SK-N-SH (cell line): ENCODE results near the gene ASCL2. TPM values are rescaled to one million over a fixed set of nuclear protein-coding genes. Genes with fewer than 3 reads are reported as not detected.

Experiments
- CTCF ChIA-PET: fragments of 300-600, 350-600 bp; formaldehyde crosslinking; extraction: SDS; loops from one replicate; lab custom pipeline; 2021; lab: Yijun Ruan, JAX
- POLR2A ChIA-PET: fragments of 350-600 bp; sonication (Branson Sonifier 250); formaldehyde crosslinking; extraction: SDS; loops from one replicate; lab custom pipeline; 2020; ENCODE audit warnings: antibody characterized with exemption, inconsistent platforms; lab: Yijun Ruan, JAX
- DNase-seq: peaks from one replicate; pipeline ENCODE4 v3.0.0; 2012
- H2AFZ ChIP-seq: fragments of 200-600 bp; sonication (generic); 2 replicates; pipeline ENCODE4 v1.8.1; 2016; ENCODE audit warnings: antibody characterized with exemption, mild to moderate bottlenecking, low read depth
- H3F3A ChIP-seq: fragments of 200-600 bp; sonication (generic); replicated peaks from 2 replicates; pipeline ENCODE3; 2016; ENCODE audit warnings: antibody characterized with exemption, mild to moderate bottlenecking; ENCODE audit not compliant: insufficient read depth
- H3K27ac ChIP-seq, 2 experiments: fragments of 200-500 bp in 1 of 2; fragments of 200-600 bp in 1 of 2; sonication (Bioruptor generic) in 1 of 2; sonication (generic), shearing (Covaris generic) in 1 of 2; 2 replicates each; pipeline versions ENCODE4 v1.5.1 to v1.6.1; 2014 to 2016; ENCODE audit warnings: low read depth in 2 of 2, inconsistent platforms in 1 of 2, low read length in 1 of 2, mild to moderate bottlenecking in 1 of 2, mixed read lengths in 1 of 2
- H3K27me3 ChIP-seq: fragments of 200-600 bp; sonication (generic), shearing (Covaris generic); 2 replicates; pipeline ENCODE4 v1.6.1; 2016; ENCODE audit warnings: mixed run types; ENCODE audit not compliant: insufficient read depth
- H3K36me3 ChIP-seq, 2 experiments: fragments of 200-500 bp in 1 of 2; fragments of 200-600 bp in 1 of 2; sonication (Bioruptor generic) in 1 of 2; sonication (generic) in 1 of 2; replicated peaks in 1 of 2; 2 replicates each; pipeline versions ENCODE3 to v1.5.1; 2014 to 2016; ENCODE audit warnings: low read length in 1 of 2, mild to moderate bottlenecking in 1 of 2; ENCODE audit not compliant: insufficient read depth in 2 of 2, control insufficient read depth in 1 of 2
- H3K4me1 ChIP-seq, 2 experiments: fragments of 200-500 bp in 1 of 2; fragments of 200-600 bp in 1 of 2; sonication (Bioruptor generic) in 1 of 2; sonication (generic), shearing (Covaris generic) in 1 of 2; 2 replicates each; pipeline versions ENCODE4 v1.5.1 to v1.6.1; 2014 to 2016; ENCODE audit warnings: low read depth in 1 of 2, low read length in 1 of 2, mixed run types in 1 of 2; ENCODE audit not compliant: insufficient read depth in 2 of 2, control insufficient read depth in 1 of 2
- H3K4me2 ChIP-seq: fragments of 200-600 bp; sonication (generic), shearing (Covaris generic); 2 replicates; pipeline ENCODE4 v1.6.1; 2017; ENCODE audit warnings: mixed run types
- H3K4me3 ChIP-seq, 2 experiments: fragments of 200-500 bp in 1 of 2; fragments of 200-600 bp in 1 of 2; sonication (Bioruptor generic) in 1 of 2; sonication (generic), shearing (Covaris generic) in 1 of 2; 2 replicates each; pipeline versions ENCODE4 v1.5.1 to v1.8.1; 2014 to 2016; ENCODE audit warnings: low read depth in 2 of 2, inconsistent platforms in 1 of 2, low read length in 1 of 2, mild to moderate bottlenecking in 1 of 2, mixed read lengths in 1 of 2, moderate library complexity in 1 of 2
- H3K79me2 ChIP-seq: fragments of 200-600 bp; sonication (generic); 2 replicates; pipeline ENCODE4 v1.8.1; 2017; ENCODE audit warnings: mild to moderate bottlenecking; ENCODE audit not compliant: insufficient read depth
- H3K9ac ChIP-seq: fragments of 200-600 bp; sonication (generic); 2 replicates; pipeline ENCODE4 v1.6.1; 2017; ENCODE audit warnings: mixed run types
- H3K9me2 ChIP-seq: fragments of 200-600 bp; sonication (generic); 2 replicates; pipeline ENCODE4 v1.6.1; 2017; ENCODE audit warnings: mixed run types
- H3K9me3 ChIP-seq: fragments of 200-600 bp; sonication (generic); 2 replicates; pipeline ENCODE4 v1.6.1; 2017; ENCODE audit warnings: mixed run types, mild to moderate bottlenecking, moderate library complexity
- H4K20me1 ChIP-seq: fragments of 200-600 bp; sonication (generic); 2 replicates; pipeline ENCODE4 v1.6.1; 2017; ENCODE audit warnings: mild to moderate bottlenecking, mixed run types; ENCODE audit not compliant: insufficient read depth
- CTCF ChIP-seq: fragments of 200-600 bp; sonication (generic); IDR thresholded peaks from 2 replicates; pipeline ENCODE4 v1.6.1; 2017; ENCODE audit warnings: antibody characterized with exemption, mild to moderate bottlenecking, moderate library complexity
- FOSL2 ChIP-seq: IDR thresholded peaks from 2 replicates; pipeline ENCODE4 v1.4.0; 2012; ENCODE audit warnings: low read depth, mild to moderate bottlenecking, moderate library complexity, borderline replicate concordance
- FOXJ3 ChIP-seq: sonication (generic); formaldehyde crosslinking; IDR thresholded peaks from 2 replicates; pipeline ENCODE4 v1.5.1; 2020; ENCODE audit warnings: mild to moderate bottlenecking, missing genetic modification reagents
- FOXM1 ChIP-seq: IDR thresholded peaks from 2 replicates; pipeline ENCODE4 v1.4.0; 2012; ENCODE audit warnings: low read depth, mild to moderate bottlenecking
- GABPA ChIP-seq: IDR thresholded peaks from 2 replicates; pipeline ENCODE4 v1.4.0; 2012; ENCODE audit warnings: low read depth, mild to moderate bottlenecking
- MXI1 ChIP-seq: IDR thresholded peaks from 2 replicates; pipeline ENCODE4 v1.6.1; 2012; ENCODE audit warnings: mild to moderate bottlenecking, low read depth, low read length, improper control_type of control experiment
- POLR2AphosphoS5 ChIP-seq: IDR thresholded peaks from 2 replicates; pipeline ENCODE4 v1.6.1; 2012; ENCODE audit warnings: low read depth, low read length
- RAD21 ChIP-seq: IDR thresholded peaks from 2 replicates; pipeline ENCODE4 v1.6.1; 2012; ENCODE audit warnings: mild to moderate bottlenecking, low read length
- RCOR1 ChIP-seq: fragments of 150-350 bp; IDR thresholded peaks from 2 replicates; pipeline ENCODE4 v1.6.1; 2017; ENCODE audit warnings: antibody characterized with exemption, low read length
- RFX5 ChIP-seq: IDR thresholded peaks from 2 replicates; pipeline ENCODE4 v1.6.1; 2012; ENCODE audit warnings: mild to moderate bottlenecking, improper control_type of control experiment, low read length
- RXRA ChIP-seq: IDR thresholded peaks from 2 replicates; pipeline ENCODE4 v1.4.0; 2012; ENCODE audit warnings: low read depth, mild to moderate bottlenecking, borderline replicate concordance
- SIN3A ChIP-seq: IDR thresholded peaks from 2 replicates; pipeline ENCODE4 v1.6.1; 2012; ENCODE audit warnings: low read depth, mild to moderate bottlenecking, low read length, moderate library complexity, borderline replicate concordance
- SMC3 ChIP-seq: IDR thresholded peaks from 2 replicates; pipeline ENCODE4 v1.6.1; 2012; ENCODE audit warnings: low read depth, low read length, improper control_type of control experiment
- WGBS: methylation state at CpG from one replicate; pipeline ENCODE4 v1.1.6; 2017; ENCODE audit warnings: low lambda C conversion rate; 5-methylcytosine and 5-hydroxymethylcytosine counted together
- polyA plus RNA-seq, 3 experiments: library from polyadenylated mRNA; depleted of rRNA; stranded (reverse); fragments of >200 nt; gene quantifications; 2 replicates each; pipeline ENCODE4 v1.2.3, GENCODE V29; 2012
- TF ChIP-seq, protein P1 (sequence below): fragments of 150-350 bp; IDR thresholded peaks from 2 replicates; pipeline ENCODE4 v1.6.1; 2016; ENCODE audit warnings: mild to moderate bottlenecking, low read depth, low read length

Gene ASCL2
- polyA plus RNA-seq, 1 of the 3 experiments (the other 2 are of a cell fraction): not detected

- TF ChIP-seq GABPA (no peak), SMC3 (no peak), RXRA (no peak), RCOR1 (no peak), POLR2AphosphoS5 (no peak), SIN3A (no peak), FOSL2 (no peak), FOXJ3 (CRISPR knock-in tag) (no peak)
- H3K9me2 ChIP-seq: no peaks in the 10 kb centered on the region
- peaks cover 19% of the 10 kb centered on the region for H3K27me3 ChIP-seq
- no peaks in the 10 kb centered on the region for H3F3A ChIP-seq
- no peak overlapping the region for H3K27ac ChIP-seq
- no peak overlapping the region; the same call in 1 of the 2 replicates for H2AFZ ChIP-seq
- H4K20me1 ChIP-seq: no peaks in the 10 kb centered on the region
- no peaks in the 10 kb centered on the region for H3K79me2 ChIP-seq
- H3K4me1 ChIP-seq: no peaks in the 10 kb centered on the region
- H3K4me3 ChIP-seq: no peak overlapping the region
- no peak overlapping the region for H3K9ac ChIP-seq
- no peak overlapping the region for H3K4me2 ChIP-seq
- H3K9me3 ChIP-seq: no peaks in the 10 kb centered on the region
- 55% methylated on average over 14 of the region's 14 CpGs for WGBS
- ChIA-PET CTCF (interaction anchor here (0.8 to 1.1 kb wide), 3 partner anchors 9 to 142 kb away, joined by 3 read pairs; no protein-coding TSS in a partner anchor), POLR2A (interaction anchor here (0.6 kb wide), 1 partner anchor 28 kb away, joined by 3 read pairs; no protein-coding TSS in a partner anchor)
- no peak for DNase-seq
- H3K36me3 ChIP-seq: no peaks in the 10 kb centered on the region
Measured at GRCh38 chr11:2276280-2277007, 6.1 kb upstream of the ASCL2 start.

DNA sequence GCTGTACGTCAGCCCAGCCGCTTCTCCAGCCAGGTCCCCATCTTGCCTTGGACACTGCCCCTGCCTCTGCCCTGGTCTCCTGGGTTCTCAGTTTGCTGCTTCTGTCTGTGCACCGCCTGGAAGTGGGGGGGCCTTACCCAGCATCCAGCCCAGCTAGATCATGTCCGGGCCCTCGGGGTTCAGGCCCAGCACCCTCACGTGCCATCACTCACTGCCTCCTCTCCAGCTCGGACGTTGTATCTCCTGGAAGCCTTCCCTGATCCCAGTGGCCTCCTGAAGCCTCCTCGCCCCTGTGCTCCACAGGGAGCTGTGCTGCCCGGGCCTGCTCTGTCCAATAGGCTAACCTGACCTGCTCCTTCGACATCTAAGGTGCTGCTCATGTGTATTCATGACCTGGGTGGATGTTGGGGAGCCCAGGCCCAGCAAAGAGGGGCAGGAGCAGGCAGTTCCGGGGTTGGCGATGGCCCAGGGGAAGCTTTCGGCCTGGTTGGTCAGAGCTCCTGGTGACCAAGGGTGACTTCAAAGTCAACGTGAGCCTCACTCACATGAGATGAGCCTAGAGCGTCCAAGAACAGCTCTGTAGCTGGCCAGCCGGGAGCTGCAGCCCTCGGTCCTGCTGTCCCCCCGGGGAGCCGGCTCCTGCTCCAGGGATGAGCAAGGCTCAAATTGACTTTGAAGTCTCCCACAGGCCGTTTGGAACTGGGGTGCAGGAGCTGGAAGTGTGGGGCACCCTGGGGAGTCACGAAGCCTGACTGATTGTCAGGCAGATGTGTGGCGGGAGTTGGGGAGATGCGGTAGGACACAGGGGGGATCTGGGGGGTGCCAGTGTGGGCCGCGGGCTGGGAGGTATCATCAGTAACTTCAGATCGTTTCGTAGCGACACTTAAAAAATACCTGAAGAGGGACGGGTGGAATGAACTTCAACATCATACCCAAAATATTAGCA, 5.2 kb upstream of the ASCL2 start:
- DNase-seq: no peak
- ChIA-PET POLR2A (no interaction called here), CTCF (interaction anchor here (2.3 kb wide), 1 partner anchor 29 kb away, joined by 5 read pairs; no protein-coding TSS in a partner anchor)

DNA sequence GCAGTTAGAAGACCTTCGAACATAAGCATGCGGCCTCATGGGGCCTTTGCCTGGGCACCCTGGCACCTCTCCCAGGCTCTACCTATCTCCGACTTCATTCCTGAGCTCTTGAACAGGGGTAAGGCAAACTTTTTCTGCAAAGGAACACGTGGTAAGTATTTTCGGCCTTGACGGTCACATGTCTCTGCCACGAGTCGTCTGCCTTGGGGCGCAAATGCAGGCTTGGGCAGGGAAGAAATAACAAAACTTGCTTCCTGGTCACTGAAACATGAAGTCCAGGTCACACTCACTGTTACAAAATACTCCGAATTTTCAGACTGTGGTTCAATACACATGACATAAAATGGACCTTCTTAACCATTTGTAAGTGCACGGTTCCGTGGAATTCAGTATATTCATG, 3.4 kb upstream of the ASCL2 start:
- 50% methylated on average over 12 of the region's 12 CpGs for WGBS
- POLR2A ChIA-PET: no interaction called here
- Histone ChIP-seq H3K9me3 (no peaks in the 10 kb centered on the region), H3K27ac (no peak overlapping the region), H3K27me3 (peaks cover 20% of the 10 kb centered on the region), H2AFZ (no peak overlapping the region), H3K4me3 (no peak overlapping the region), H3K9me2 (no peaks in the 10 kb centered on the region), H3F3A (no peaks in the 10 kb centered on the region), H3K36me3 (no peaks in the 10 kb centered on the region), H3K79me2 (no peaks in the 10 kb centered on the region), H3K9ac (no peak overlapping the region), H4K20me1 (no peaks in the 10 kb centered on the region), H3K4me2 (no peak overlapping the region), H3K4me1 (no peaks in the 10 kb centered on the region)
- TF ChIP-seq RAD21 (no peak), FOXM1 (no peak), MXI1 (no peak), FOXJ3 (CRISPR knock-in tag) (no peak), CTCF (no peak), SMC3 (no peak), RFX5 (no peak)
- TF ChIP-seq, protein P1, sequence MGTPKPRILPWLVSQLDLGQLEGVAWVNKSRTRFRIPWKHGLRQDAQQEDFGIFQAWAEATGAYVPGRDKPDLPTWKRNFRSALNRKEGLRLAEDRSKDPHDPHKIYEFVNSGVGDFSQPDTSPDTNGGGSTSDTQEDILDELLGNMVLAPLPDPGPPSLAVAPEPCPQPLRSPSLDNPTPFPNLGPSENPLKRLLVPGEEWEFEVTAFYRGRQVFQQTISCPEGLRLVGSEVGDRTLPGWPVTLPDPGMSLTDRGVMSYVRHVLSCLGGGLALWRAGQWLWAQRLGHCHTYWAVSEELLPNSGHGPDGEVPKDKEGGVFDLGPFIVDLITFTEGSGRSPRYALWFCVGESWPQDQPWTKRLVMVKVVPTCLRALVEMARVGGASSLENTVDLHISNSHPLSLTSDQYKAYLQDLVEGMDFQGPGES: no peak
- DNase-seq: no peak
- CTCF ChIA-PET: interaction anchor here (1.4 to 2.3 kb wide), 3 partner anchors 16 to 257 kb away, joined by 3 to 5 read pairs (median 3); no protein-coding TSS in a partner anchor

More for the DNA sequence above, 5.2 kb upstream of the ASCL2 start:
- Histone ChIP-seq H4K20me1 (no peaks in the 10 kb centered on the region), H3F3A (no peaks in the 10 kb centered on the region), H3K4me2 (no peak overlapping the region), H3K79me2 (no peaks in the 10 kb centered on the region), H3K9me3 (no peaks in the 10 kb centered on the region), H3K27me3 (peaks cover 20% of the 10 kb centered on the region), H2AFZ (no peak overlapping the region), H3K9ac (no peak overlapping the region), H3K4me3 (no peak overlapping the region), H3K4me1 (no peaks in the 10 kb centered on the region), H3K27ac (no peak overlapping the region)
- WGBS: 59% methylated on average over 24 of the region's 30 CpGs
- no peak for TF ChIP-seq MXI1
- TF ChIP-seq, all 33 proteins: peak for 0
- no peaks in the 10 kb centered on the region for H3K36me3 ChIP-seq
- H3K9me2 ChIP-seq: no peaks in the 10 kb centered on the region
